ENCODE measurements around the gene FGFBP2. TPM values are rescaled to one million over a fixed set of nuclear protein-coding genes. Genes with fewer than 3 reads are reported as not detected.

The FGFBP2 gene
- total RNA-seq = 4.8 and 7.7 TPM in 2 replicates

- H3K27me3 Mint-ChIP-seq (ENCODE audit: insufficient read depth) = peaks cover 19% of the 10 kb centered on the region
- DNase-seq (ENCODE audit: low spot score) = peak; percentile 40
- peak within 1 kb of the TSS; percentile 64 for H3K27ac Mint-ChIP-seq
- H3K4me3 Mint-ChIP-seq = peak within 1 kb of the TSS; percentile 64
- peaks cover 4% of the 10 kb centered on the region for H3K9me3 Mint-ChIP-seq
- H3K4me1 Mint-ChIP-seq (ENCODE audit: low read depth) = peaks cover 29% of the 10 kb centered on the region
- no peaks in the 10 kb centered on the region for H3K36me3 Mint-ChIP-seq (ENCODE audit: low read depth)
- intact Hi-C loops (cut with micrococcal nuclease) = loop anchor here (1.0 kb wide), 1 partner anchor 38 kb away; no protein-coding TSS in a partner anchor
Observed at GRCh38 chr4:15963001-15963451, at the start of gene FGFBP2. FGFBP2 (minus strand) TSS chr4:15963175; CDS start chr4:15963129, 46 bp downstream.

GRCh38 chr4:16011173-16011572 lies 48.2 kb upstream of the FGFBP2 start:
- DNase-seq (ENCODE audit: low spot score) = no peak
- Mint-ChIP-seq H3K9me3 (no peaks in the 10 kb centered on the region), H3K4me1 (ENCODE audit: low read depth) (no peaks in the 10 kb centered on the region), H3K27ac (no peak overlapping the region), H3K36me3 (ENCODE audit: low read depth) (no peaks in the 10 kb centered on the region), H3K4me3 (no peak overlapping the region), H3K27me3 (ENCODE audit: insufficient read depth) (peaks cover 13% of the 10 kb centered on the region)
- intact Hi-C loops (cut with micrococcal nuclease) = no loop called here

- intact Hi-C loops (cut with micrococcal nuclease) = no loop called here
- Mint-ChIP-seq H3K27ac (no peak overlapping the region), H3K4me3 (no peak overlapping the region), H3K4me1 (ENCODE audit: low read depth) (no peaks in the 10 kb centered on the region), H3K36me3 (ENCODE audit: low read depth) (no peaks in the 10 kb centered on the region), H3K27me3 (ENCODE audit: insufficient read depth) (peaks cover 16% of the 10 kb centered on the region), H3K9me3 (no peaks in the 10 kb centered on the region)
- no peak for DNase-seq (ENCODE audit: low spot score)
Observed at GRCh38 chr4:16009153-16009552, 46.2 kb upstream of the FGFBP2 start.

- no peak overlapping the region for H3K27ac Mint-ChIP-seq
- no peaks in the 10 kb centered on the region for H3K36me3 Mint-ChIP-seq (ENCODE audit: low read depth)
- no peak for DNase-seq (ENCODE audit: low spot score)
- intact Hi-C loops (cut with micrococcal nuclease) = no loop called here
- no peaks in the 10 kb centered on the region for H3K9me3 Mint-ChIP-seq
- H3K4me3 Mint-ChIP-seq = no peak overlapping the region
- no peaks in the 10 kb centered on the region for H3K4me1 Mint-ChIP-seq (ENCODE audit: low read depth)
- peaks cover 9% of the 10 kb centered on the region for H3K27me3 Mint-ChIP-seq (ENCODE audit: insufficient read depth)
Observed at GRCh38 chr4:16007471-16008095, 44.6 kb upstream of the FGFBP2 start.

- no peak overlapping the region for H3K27ac Mint-ChIP-seq
- H3K36me3 Mint-ChIP-seq (ENCODE audit: low read depth) = no peaks in the 10 kb centered on the region
- no peak for DNase-seq (ENCODE audit: low spot score)
- no peaks in the 10 kb centered on the region for H3K9me3 Mint-ChIP-seq
- H3K4me1 Mint-ChIP-seq (ENCODE audit: low read depth) = no peaks in the 10 kb centered on the region
- intact Hi-C loops (cut with micrococcal nuclease) = no loop called here
- H3K4me3 Mint-ChIP-seq = no peak overlapping the region
- H3K27me3 Mint-ChIP-seq (ENCODE audit: insufficient read depth) = peaks cover 6% of the 10 kb centered on the region
Observed at GRCh38 chr4:16006771-16007446, 43.9 kb upstream of the FGFBP2 start.

GRCh38 chr4:16005676-16006075 lies 42.7 kb upstream of the FGFBP2 start:
- Mint-ChIP-seq H3K9me3 (no peaks in the 10 kb centered on the region), H3K4me3 (no peak overlapping the region), H3K36me3 (ENCODE audit: low read depth) (no peaks in the 10 kb centered on the region), H3K27me3 (ENCODE audit: insufficient read depth) (peaks cover 6% of the 10 kb centered on the region), H3K4me1 (ENCODE audit: low read depth) (no peaks in the 10 kb centered on the region), H3K27ac (no peak overlapping the region)
- intact Hi-C loops (cut with micrococcal nuclease) = no loop called here
- no peak for DNase-seq (ENCODE audit: low spot score)

- intact Hi-C loops (cut with micrococcal nuclease) = loop anchor here (1.0 kb wide), 6 partner anchors 38 to 770 kb away; partner anchors contain the start of gene FGFBP2
- DNase-seq (ENCODE audit: low spot score) = peak; percentile 27
- Mint-ChIP-seq H3K36me3 (ENCODE audit: low read depth) (no peaks in the 10 kb centered on the region), H3K27me3 (ENCODE audit: insufficient read depth) (peaks cover 11% of the 10 kb centered on the region), H3K9me3 (no peaks in the 10 kb centered on the region), H3K27ac (no peak overlapping the region), H3K4me3 (no peak overlapping the region), H3K4me1 (ENCODE audit: low read depth) (no peaks in the 10 kb centered on the region)
Observed at GRCh38 chr4:16001484-16001858, 38.5 kb upstream of the FGFBP2 start.

GRCh38 chr4:16000708-16001483 lies 37.9 kb upstream of the FGFBP2 start:
- Mint-ChIP-seq H3K4me1 (ENCODE audit: low read depth) (no peaks in the 10 kb centered on the region), H3K27me3 (ENCODE audit: insufficient read depth) (peaks cover 7% of the 10 kb centered on the region), H3K9me3 (no peaks in the 10 kb centered on the region), H3K36me3 (ENCODE audit: low read depth) (no peaks in the 10 kb centered on the region), H3K4me3 (no peak overlapping the region), H3K27ac (no peak overlapping the region)
- intact Hi-C loops (cut with micrococcal nuclease) = loop anchor here (1.0 kb wide), 6 partner anchors 38 to 770 kb away; partner anchors contain the start of gene FGFBP2
- no peak for DNase-seq (ENCODE audit: low spot score)

GRCh38 chr4:15996773-15997172 lies 33.8 kb upstream of the FGFBP2 start:
- H3K27me3 Mint-ChIP-seq (ENCODE audit: insufficient read depth) = peaks cover 15% of the 10 kb centered on the region
- H3K27ac Mint-ChIP-seq = no peak overlapping the region
- H3K4me3 Mint-ChIP-seq = no peak overlapping the region
- H3K9me3 Mint-ChIP-seq = no peaks in the 10 kb centered on the region
- H3K4me1 Mint-ChIP-seq (ENCODE audit: low read depth) = no peaks in the 10 kb centered on the region
- DNase-seq (ENCODE audit: low spot score) = no peak
- no peaks in the 10 kb centered on the region for H3K36me3 Mint-ChIP-seq (ENCODE audit: low read depth)
- intact Hi-C loops (cut with micrococcal nuclease) = no loop called here

- no peaks in the 10 kb centered on the region for H3K4me1 Mint-ChIP-seq (ENCODE audit: low read depth)
- H3K27ac Mint-ChIP-seq = no peak overlapping the region
- peaks cover 20% of the 10 kb centered on the region for H3K27me3 Mint-ChIP-seq (ENCODE audit: insufficient read depth)
- no peak overlapping the region for H3K4me3 Mint-ChIP-seq
- no peaks in the 10 kb centered on the region for H3K9me3 Mint-ChIP-seq
- no peak for DNase-seq (ENCODE audit: low spot score)
- intact Hi-C loops (cut with micrococcal nuclease) = no loop called here
- no peaks in the 10 kb centered on the region for H3K36me3 Mint-ChIP-seq (ENCODE audit: low read depth)
Observed at GRCh38 chr4:15995826-15996225, 32.9 kb upstream of the FGFBP2 start.

GRCh38 chr4:15992167-15992485 lies 29.2 kb upstream of the FGFBP2 start:
- no peaks in the 10 kb centered on the region for H3K4me1 Mint-ChIP-seq (ENCODE audit: low read depth)
- H3K4me3 Mint-ChIP-seq = no peak overlapping the region
- intact Hi-C loops (cut with micrococcal nuclease) = no loop called here
- DNase-seq (ENCODE audit: low spot score) = no peak
- H3K9me3 Mint-ChIP-seq = no peaks in the 10 kb centered on the region
- H3K36me3 Mint-ChIP-seq (ENCODE audit: low read depth) = no peaks in the 10 kb centered on the region
- no peak overlapping the region for H3K27ac Mint-ChIP-seq
- peaks cover 23% of the 10 kb centered on the region for H3K27me3 Mint-ChIP-seq (ENCODE audit: insufficient read depth)

- Mint-ChIP-seq H3K36me3 (ENCODE audit: low read depth) (no peaks in the 10 kb centered on the region), H3K9me3 (no peaks in the 10 kb centered on the region), H3K27ac (no peak overlapping the region), H3K4me1 (ENCODE audit: low read depth) (no peaks in the 10 kb centered on the region), H3K4me3 (no peak overlapping the region), H3K27me3 (ENCODE audit: insufficient read depth) (peaks cover 21% of the 10 kb centered on the region)
- intact Hi-C loops (cut with micrococcal nuclease) = no loop called here
- DNase-seq (ENCODE audit: low spot score) = no peak
Observed at GRCh38 chr4:15990570-15991285, 27.8 kb upstream of the FGFBP2 start.

Data from activated T-helper 1 cell treated with anti-CD3 and anti-CD28 coated beads, Interleukin-12 subunit alpha, Interleukin-12 subunit beta, Interleukin-2, Interleukin-4 antibody, amounts not matched to agents 30 ng/mL and 10 ng/mL and 1 ng/mL, durations not matched to agents 14 hours and 24 hours and 36 hours (primary cell).